Upper lobe of left lung (tissue), 4 donors: ENCODE data around the gene DDX60.

Source experiments
- CTCF ChIP-seq, 6 experiments: fragments of 450-650 bp in 4 of 6; fragments of 200-600 bp in 2 of 6; sonication (generic) in 2 of 6; IDR thresholded peaks; one replicate each; pipeline ENCODE4 v1.5.1; 2016 to 2019; ENCODE audit warnings: antibody characterized with exemption in 6 of 6
- POLR2A ChIP-seq, 4 donors: fragments of 450-650 bp; IDR thresholded peaks; one replicate each; pipeline ENCODE4 v1.5.1; 2016 to 2017; ENCODE audit warnings: antibody characterized with exemption in 4 of 4, mild to moderate bottlenecking in 2 of 4

- no peak for TF ChIP-seq CTCF (IDR thresholded peaks at IDR 0.05)
- TF ChIP-seq POLR2A (IDR thresholded peaks at IDR 0.05): no peak
These were observed 27.3 kb downstream of the DDX60 start for GRCh38 chr4:168291242-168291641.
